WTC11 (cell line): Measurements from ENCODE around the gene SGPP1. TPM values are rescaled to one million over a fixed set of nuclear protein-coding genes. Genes with fewer than 3 reads are reported as not detected.

Experiments used
- ATAC-seq: fragments of 200-7000 bp; cut with Tn5 transposase; 2 replicates; pipeline ENCODE4 v1.10.0; 2021; ENCODE audit warnings: mild to moderate bottlenecking, moderate library complexity
- CTCF ChIA-PET: fragments of 300-600 bp; sonication (Branson Sonifier 250); formaldehyde crosslinking; loops from one replicate; lab custom pipeline; 2021; ENCODE audit warnings: antibody characterized with exemption; lab: Charles Lee
- POLR2A ChIA-PET: fragments of 350-600 bp; sonication (Branson Sonifier 250); formaldehyde crosslinking; loops from one replicate; lab custom pipeline; 2021; ENCODE audit warnings: antibody characterized with exemption; lab: Charles Lee
- DNase-seq: peaks from one replicate; pipeline ENCODE4 v3.0.0; 2021; ENCODE audit warnings: low spot score
- H3K27ac Mint-ChIP-seq: 2 replicates; pipeline ENCODE4 v1.8.0; 2021; ENCODE audit warnings: mixed read lengths
- H3K27me3 Mint-ChIP-seq: 2 replicates; pipeline ENCODE4 v1.8.0; 2021; ENCODE audit warnings: low read depth, mild to moderate bottlenecking, moderate library complexity, mixed read lengths
- H3K36me3 Mint-ChIP-seq: 2 replicates; pipeline ENCODE4 v1.8.0; 2021; ENCODE audit warnings: mixed read lengths
- H3K4me1 Mint-ChIP-seq: 2 replicates; pipeline ENCODE4 v1.8.0; 2022; ENCODE audit warnings: mixed read lengths
- H3K4me3 Mint-ChIP-seq: 2 replicates; pipeline ENCODE4 v1.8.0; 2021; ENCODE audit warnings: mild to moderate bottlenecking, moderate library complexity, mixed read lengths
- H3K9me3 Mint-ChIP-seq: 2 replicates; pipeline ENCODE4 v1.8.0; 2021; ENCODE audit warnings: mixed read lengths
- CDX4 ChIP-seq: fragments of 250-450 bp; sonication (Bioruptor Pico); IDR thresholded peaks from 2 replicates; pipeline ENCODE4 v1.9.0; 2021; ENCODE audit warnings: moderate library complexity, mild to moderate bottlenecking, inconsistent platforms, borderline replicate concordance
- CREB1 ChIP-seq: sonication (generic); formaldehyde crosslinking; IDR thresholded peaks from 2 replicates; pipeline ENCODE4 v1.8.0; 2023; ENCODE audit warnings: mild to moderate bottlenecking, missing genetic modification reagents
- E2F4 ChIP-seq: sonication (generic); formaldehyde crosslinking; IDR thresholded peaks from 2 replicates; pipeline ENCODE4 v1.8.1; 2022; ENCODE audit warnings: low read depth, mild to moderate bottlenecking, moderate library complexity, missing genetic modification reagents, borderline replicate concordance
- ELF4 ChIP-seq: sonication (generic); formaldehyde crosslinking; IDR thresholded peaks from 2 replicates; pipeline ENCODE4 v1.8.1; 2022; ENCODE audit warnings: low read depth, mild to moderate bottlenecking, moderate library complexity, missing genetic modification reagents
- FOXJ3 ChIP-seq: sonication (generic); formaldehyde crosslinking; IDR thresholded peaks from 2 replicates; pipeline ENCODE4 v1.9.0; 2021; ENCODE audit warnings: missing genetic modification reagents, mild to moderate bottlenecking, borderline replicate concordance
- GRHL2 ChIP-seq: fragments of 250-450 bp; sonication (Bioruptor Pico); IDR thresholded peaks from 2 replicates; pipeline ENCODE4 v1.8.0; 2022; ENCODE audit warnings: mild to moderate bottlenecking, moderate library complexity; ENCODE audit not compliant: insufficient replicate concordance, severe bottlenecking
- HMGXB4 ChIP-seq: sonication (generic); formaldehyde crosslinking; IDR thresholded peaks from 2 replicates; pipeline ENCODE4 v1.8.1; 2023; ENCODE audit warnings: mild to moderate bottlenecking, moderate library complexity, missing genetic modification reagents
- MLX ChIP-seq: sonication (generic); formaldehyde crosslinking; IDR thresholded peaks from 2 replicates; pipeline ENCODE4 v1.8.1; 2023; ENCODE audit warnings: mild to moderate bottlenecking, missing genetic modification reagents, moderate library complexity
- NR1H2 ChIP-seq: sonication (generic); formaldehyde crosslinking; IDR thresholded peaks from 2 replicates; pipeline ENCODE4 v1.9.0; 2021; ENCODE audit warnings: mild to moderate bottlenecking, moderate library complexity, missing genetic modification reagents
- NR2C2 ChIP-seq: sonication (generic); formaldehyde crosslinking; IDR thresholded peaks from 2 replicates; pipeline ENCODE4 v1.8.0; 2022; ENCODE audit warnings: mild to moderate bottlenecking, missing genetic modification reagents
- RORB ChIP-seq: fragments of 250-450 bp; sonication (Bioruptor Pico); IDR thresholded peaks from 2 replicates; pipeline ENCODE4 v1.9.0; 2021; ENCODE audit warnings: mild to moderate bottlenecking
- TP53 ChIP-seq: sonication (generic); formaldehyde crosslinking; IDR thresholded peaks from 2 replicates; pipeline ENCODE4 v1.8.1; 2023; ENCODE audit warnings: mild to moderate bottlenecking, missing genetic modification reagents
- total RNA-seq: library from RNA; stranded (reverse); gene quantifications from 3 replicates; pipeline ENCODE4 v1.2.3, GENCODE V29; 2021
- TF ChIP-seq, protein P1 (sequence below): sonication (generic); formaldehyde crosslinking; IDR thresholded peaks from 2 replicates; pipeline ENCODE4 v1.8.0; 2022; ENCODE audit warnings: mild to moderate bottlenecking, missing genetic modification reagents
- TF ChIP-seq, protein P2 (sequence below): fragments of 250-450 bp; sonication (Bioruptor Pico); IDR thresholded peaks from 2 replicates; pipeline ENCODE4 v1.8.0; 2021; ENCODE audit warnings: mild to moderate bottlenecking
- TF ChIP-seq, protein P3 (sequence below): fragments of 200-600 bp; IDR thresholded peaks from 2 replicates; pipeline ENCODE4 v1.8.0; 2022; ENCODE audit warnings: antibody characterized with exemption

SGPP1 gene
- total RNA-seq, 1 experiment from 2014 or later, result 8.5 TPM

GRCh38 chr14:63644741-63645140 is 83.1 kb downstream of the SGPP1 start:
- CTCF ChIA-PET, result no interaction called here
- DNase-seq, result no peak
- POLR2A ChIA-PET, result no interaction called here
- ATAC-seq, result no peak
- H3K4me3 Mint-ChIP-seq, result no peak overlapping the region
- H3K9me3 Mint-ChIP-seq, result no peaks in the 10 kb centered on the region
- H3K4me1 Mint-ChIP-seq, result peaks cover 13% of the 10 kb centered on the region
- TF ChIP-seq MLX (no peak), HMGXB4 (no peak), FOXJ3 (CRISPR knock-in tag) (no peak), TP53 (CRISPR knock-in tag) (no peak), NR2C2 (CRISPR knock-in tag) (no peak), ELF4 (CRISPR knock-in tag) (no peak), CDX4 (CRISPR knock-in tag) (no peak), GRHL2 (CRISPR knock-in tag) (no peak), NR1H2 (CRISPR knock-in tag) (no peak), RORB (CRISPR knock-in tag) (no peak), CREB1 (no peak), E2F4 (CRISPR knock-in tag) (no peak)
- TF ChIP-seq, protein P1, sequence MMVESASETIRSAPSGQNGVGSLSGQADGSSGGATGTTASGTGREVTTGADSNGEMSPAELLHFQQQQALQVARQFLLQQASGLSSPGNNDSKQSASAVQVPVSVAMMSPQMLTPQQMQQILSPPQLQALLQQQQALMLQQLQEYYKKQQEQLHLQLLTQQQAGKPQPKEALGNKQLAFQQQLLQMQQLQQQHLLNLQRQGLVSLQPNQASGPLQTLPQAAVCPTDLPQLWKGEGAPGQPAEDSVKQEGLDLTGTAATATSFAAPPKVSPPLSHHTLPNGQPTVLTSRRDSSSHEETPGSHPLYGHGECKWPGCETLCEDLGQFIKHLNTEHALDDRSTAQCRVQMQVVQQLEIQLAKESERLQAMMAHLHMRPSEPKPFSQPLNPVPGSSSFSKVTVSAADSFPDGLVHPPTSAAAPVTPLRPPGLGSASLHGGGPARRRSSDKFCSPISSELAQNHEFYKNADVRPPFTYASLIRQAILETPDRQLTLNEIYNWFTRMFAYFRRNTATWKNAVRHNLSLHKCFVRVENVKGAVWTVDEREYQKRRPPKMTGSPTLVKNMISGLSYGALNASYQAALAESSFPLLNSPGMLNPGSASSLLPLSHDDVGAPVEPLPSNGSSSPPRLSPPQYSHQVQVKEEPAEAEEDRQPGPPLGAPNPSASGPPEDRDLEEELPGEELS (CRISPR knock-in tag), result no peak
- TF ChIP-seq, protein P2, sequence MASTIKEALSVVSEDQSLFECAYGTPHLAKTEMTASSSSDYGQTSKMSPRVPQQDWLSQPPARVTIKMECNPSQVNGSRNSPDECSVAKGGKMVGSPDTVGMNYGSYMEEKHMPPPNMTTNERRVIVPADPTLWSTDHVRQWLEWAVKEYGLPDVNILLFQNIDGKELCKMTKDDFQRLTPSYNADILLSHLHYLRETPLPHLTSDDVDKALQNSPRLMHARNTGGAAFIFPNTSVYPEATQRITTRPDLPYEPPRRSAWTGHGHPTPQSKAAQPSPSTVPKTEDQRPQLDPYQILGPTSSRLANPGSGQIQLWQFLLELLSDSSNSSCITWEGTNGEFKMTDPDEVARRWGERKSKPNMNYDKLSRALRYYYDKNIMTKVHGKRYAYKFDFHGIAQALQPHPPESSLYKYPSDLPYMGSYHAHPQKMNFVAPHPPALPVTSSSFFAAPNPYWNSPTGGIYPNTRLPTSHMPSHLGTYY, result no peak
- TF ChIP-seq, protein P3, sequence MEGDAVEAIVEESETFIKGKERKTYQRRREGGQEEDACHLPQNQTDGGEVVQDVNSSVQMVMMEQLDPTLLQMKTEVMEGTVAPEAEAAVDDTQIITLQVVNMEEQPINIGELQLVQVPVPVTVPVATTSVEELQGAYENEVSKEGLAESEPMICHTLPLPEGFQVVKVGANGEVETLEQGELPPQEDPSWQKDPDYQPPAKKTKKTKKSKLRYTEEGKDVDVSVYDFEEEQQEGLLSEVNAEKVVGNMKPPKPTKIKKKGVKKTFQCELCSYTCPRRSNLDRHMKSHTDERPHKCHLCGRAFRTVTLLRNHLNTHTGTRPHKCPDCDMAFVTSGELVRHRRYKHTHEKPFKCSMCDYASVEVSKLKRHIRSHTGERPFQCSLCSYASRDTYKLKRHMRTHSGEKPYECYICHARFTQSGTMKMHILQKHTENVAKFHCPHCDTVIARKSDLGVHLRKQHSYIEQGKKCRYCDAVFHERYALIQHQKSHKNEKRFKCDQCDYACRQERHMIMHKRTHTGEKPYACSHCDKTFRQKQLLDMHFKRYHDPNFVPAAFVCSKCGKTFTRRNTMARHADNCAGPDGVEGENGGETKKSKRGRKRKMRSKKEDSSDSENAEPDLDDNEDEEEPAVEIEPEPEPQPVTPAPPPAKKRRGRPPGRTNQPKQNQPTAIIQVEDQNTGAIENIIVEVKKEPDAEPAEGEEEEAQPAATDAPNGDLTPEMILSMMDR, result no peak
- peaks cover 3% of the 10 kb centered on the region for H3K36me3 Mint-ChIP-seq
- H3K27me3 Mint-ChIP-seq, result no peaks in the 10 kb centered on the region; the same call in 1 of the 2 replicates
- no peak overlapping the region for H3K27ac Mint-ChIP-seq
